ENCODE measurements around the gene SLC35E1.

GRCh38 chr19:16566161-16566560 lies 6.1 kb downstream of the SLC35E1 start:
- TF ChIP-seq CTCF (conservative IDR thresholded peaks at IDR 0.05; ENCODE audit: low read depth, low read length) (no peak), RCOR1 (IDR thresholded peaks at IDR 0.05; ENCODE audit: insufficient replicate concordance, low read length) (no peak), POLR2A (IDR thresholded peaks at IDR 0.05; ENCODE audit: low read depth, low read length) (no peak), RAD21 (IDR thresholded peaks at IDR 0.05; ENCODE audit: low read length) (no peak), MAZ (IDR thresholded peaks at IDR 0.05; ENCODE audit: borderline replicate concordance, low read depth, low read length) (no peak), FOS (IDR thresholded peaks at IDR 0.05; ENCODE audit: low read depth, low read length) (no peak), RFX5 (IDR thresholded peaks at IDR 0.05; ENCODE audit: low read depth, low read length) (no peak), MXI1 (IDR thresholded peaks at IDR 0.05; ENCODE audit: borderline replicate concordance, low read depth, low read length) (no peak), BHLHE40 (IDR thresholded peaks at IDR 0.05; ENCODE audit: low read depth, low read length) (no peak), CHD1 (IDR thresholded peaks at IDR 0.05; ENCODE audit: low read depth, low read length) (no peak), NFE2L2 (IDR thresholded peaks at IDR 0.05; ENCODE audit: low read depth, low read length) (no peak)

Measured in IMR-90 (cell line).